Motor neuron (in vitro differentiated cells): ENCODE data around the gene ZNF487. TPM values are rescaled to one million over a fixed set of nuclear protein-coding genes. Genes with fewer than 3 reads are reported as not detected.

Experiments
- ATAC-seq, 8 experiments: fragments of 200-7000 bp; cut with Tn5 transposase; replicated peaks in 6 of 8; 2 replicates each; pipeline ENCODE4 v1.8.0; 2021; ENCODE audit warnings: mild to moderate bottlenecking in 8 of 8, moderate library complexity in 8 of 8
- H3K27ac ChIP-seq, 2 donors: fragments of 250-450 bp; sonication (Bioruptor Pico); 2 replicates each; pipeline ENCODE4 v1.9.0; 2021; ENCODE audit warnings: antibody characterized with exemption in 2 of 2, mild to moderate bottlenecking in 2 of 2, moderate library complexity in 1 of 2
- H3K4me1 ChIP-seq, 2 donors: fragments of 250-450 bp; sonication (Bioruptor Pico); replicated peaks in 1 of 2; 2 replicates each; pipeline ENCODE4 v1.6.1; 2021; ENCODE audit warnings: antibody characterized with exemption in 2 of 2, mild to moderate bottlenecking in 2 of 2, moderate library complexity in 1 of 2
- H3K4me3 ChIP-seq, 5 donors: fragments of 250-450 bp; sonication (Bioruptor Pico); 2 replicates each; pipeline ENCODE4 v1.9.0; 2021; ENCODE audit warnings: antibody characterized with exemption in 5 of 5, mild to moderate bottlenecking in 5 of 5, moderate library complexity in 4 of 5
- WGBS, 10 experiments: fragments of 450-650 bp; shearing (Covaris generic); methylation state at CpG; one replicate each; pipeline ENCODE4 v1.0.0; 2022; 5-methylcytosine and 5-hydroxymethylcytosine counted together
- in situ Hi-C, 9 experiments: fragments of 400-800 bp; cut with MboI; loops; one replicate each; pipeline ENCODE4 v1.15.0; 2021; ENCODE audit warnings: low sequenced_read_pairs in 9 of 9, low pct_unique_long_range_greater_than_20kb in 2 of 9; ENCODE audit not compliant: unreplicated experiment in 9 of 9
- total RNA-seq, 8 experiments: library from RNA; unstranded; fragments of 300-600 nt; gene quantifications; 2 replicates each; pipeline versions ENCODE4 v1.2.3 to v1.2.4, GENCODE V29; 2022

The ZNF487 gene
- total RNA-seq, 8 experiments from 2014 or later, result 2.5 to 34.0 (median 3.8) TPM

DNA sequence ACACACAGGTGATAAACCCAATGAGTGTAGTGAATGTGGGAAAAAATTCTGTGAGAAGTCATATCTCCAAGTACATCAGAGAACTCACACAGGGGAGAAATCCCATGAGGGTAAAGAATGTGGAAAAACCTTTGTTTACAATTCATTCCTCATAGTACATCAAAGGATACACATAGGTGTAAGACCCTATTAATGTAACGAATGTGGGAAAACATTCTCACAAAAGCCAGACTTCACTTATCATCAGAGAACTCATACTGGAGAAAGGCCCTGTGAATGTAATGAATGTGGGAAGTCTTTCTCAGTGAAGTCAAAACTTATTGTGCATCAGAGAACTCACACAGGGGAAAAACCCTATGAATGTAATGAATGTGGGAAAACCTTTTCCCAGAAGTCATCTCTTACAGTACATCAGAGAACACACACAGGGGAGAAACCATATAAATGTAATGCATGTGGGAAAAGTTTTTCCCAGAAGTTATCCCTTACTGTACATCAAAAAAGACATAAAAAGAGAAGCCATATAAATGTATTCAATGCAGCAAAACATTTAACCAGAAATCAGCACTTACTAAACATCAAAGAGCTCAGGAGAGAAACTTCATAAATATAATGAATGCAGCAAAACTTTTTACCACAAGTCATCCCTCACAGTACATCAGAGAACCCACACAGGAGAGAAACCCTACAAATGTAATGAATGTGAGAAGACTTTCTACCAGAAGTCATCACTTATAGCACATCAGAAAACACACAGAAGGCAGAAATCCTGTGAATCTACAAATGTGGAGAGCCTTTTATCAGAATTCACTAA, 87.7 kb downstream of the ZNF487 start:
- 0 to 63% (median 42%) methylated on average over 1 of the region's 1 CpG; no CpG with 5 or more reads in 1 of the 10 experiments for WGBS, 10 experiments
- H3K27ac ChIP-seq, result no peak overlapping the region
- in situ Hi-C loops, result no loop called here
- H3K4me3 ChIP-seq, result no peak overlapping the region
- H3K4me1 ChIP-seq, result no peaks in the 10 kb centered on the region
- no peak for ATAC-seq

Other genes starting within 250 kb of the ZNF487 start
- gene RASGEF1A, start 170.0 kb upstream of the ZNF487 start, total RNA-seq, result 1 to 10 TPM in 1 of 8 experiments, under 1 TPM in 7; 0.20 to 1.3 (median 0.45) TPM
- under 1 TPM in 1 of 8 experiments, not detected in 7; 0.29 TPM for gene FXYD4, start 65.5 kb upstream of the ZNF487 start, total RNA-seq
- 100 to 1,000 TPM in 5 of 8 experiments, 10 to 100 TPM in 3; 60.5 to 204 (median 122) TPM for gene HNRNPF, start 27.9 kb upstream of the ZNF487 start, total RNA-seq
- 10 to 100 TPM in 1 of 8 experiments, 1 to 10 TPM in 7; 3.3 to 13.2 (median 6.3) TPM for gene ZNF239, start 137.5 kb downstream of the ZNF487 start, total RNA-seq
- gene ZNF485, start 169.3 kb downstream of the ZNF487 start, total RNA-seq, result 1 to 10 TPM; 3.0 to 7.5 (median 5.7) TPM
- gene ZNF32, start 211.8 kb downstream of the ZNF487 start, total RNA-seq, result 10 to 100 TPM; 29.8 to 49.5 (median 38.2) TPM